Upper lobe of left lung (tissue), 4 donors: ENCODE measurements around the gene NANP.
"Not testable (repeated sequence)": the region's sequence is repeated elsewhere in the genome, so short reads cannot be mapped to it uniquely, and the experiment has no call there.

Experiments
- CTCF ChIP-seq, 6 experiments: fragments of 450-650 bp in 4 of 6; fragments of 200-600 bp in 2 of 6; sonication (generic) in 2 of 6; IDR thresholded peaks; one replicate each; pipeline ENCODE4 v1.5.1; 2016 to 2019; ENCODE audit warnings: antibody characterized with exemption in 6 of 6
- EP300 ChIP-seq, 4 donors: sonication (generic); formaldehyde crosslinking; IDR thresholded peaks; one replicate each; pipeline ENCODE4 v1.5.1; 2017; ENCODE audit warnings: antibody characterized with exemption in 4 of 4, control low read depth in 2 of 4
- POLR2AphosphoS5 ChIP-seq, 2 donors: sonication (generic); formaldehyde crosslinking; IDR thresholded peaks; one replicate each; pipeline ENCODE4 v1.5.1; 2017; ENCODE audit warnings: antibody characterized with exemption in 2 of 2

DNA sequence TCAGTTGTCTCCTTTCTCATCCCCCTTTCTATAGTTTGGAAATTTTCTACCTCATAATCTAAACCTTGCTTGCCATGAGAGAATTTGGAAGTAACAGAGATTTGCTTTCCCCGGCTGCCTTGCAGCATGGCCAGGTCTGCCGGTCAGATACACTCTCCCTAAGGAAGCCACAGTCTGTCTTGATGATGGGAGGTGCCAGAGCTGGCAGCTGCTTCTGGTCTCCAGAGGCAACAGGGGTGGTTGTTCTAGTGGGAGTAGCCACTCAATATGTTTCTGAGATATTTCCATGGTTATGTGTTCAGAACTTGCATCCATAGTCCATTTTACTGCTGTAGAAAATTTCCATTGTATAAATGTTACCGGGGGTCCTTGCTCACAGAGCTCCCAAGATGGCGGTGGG, 33.0 kb downstream of the NANP start:
- TF ChIP-seq CTCF, EP300, POLR2AphosphoS5 (IDR thresholded peaks at IDR 0.05): not testable (repeated sequence)
